HG03354 (cell line): ENCODE measurements around the gene OR56A3.
"Not testable (repeated sequence)": the region's sequence is repeated elsewhere in the genome, so short reads cannot be mapped to it uniquely, and the experiment has no call there.

Experiments used
- ATAC-seq: cut with Tn5 transposase; IDR thresholded peaks from one replicate; pipeline ENCODE4 v1.9.1; 2021; ENCODE audit warnings: mild to moderate bottlenecking; ENCODE audit not compliant: unreplicated experiment, poor library complexity, severe bottlenecking

Gene OR56A3, protein sequence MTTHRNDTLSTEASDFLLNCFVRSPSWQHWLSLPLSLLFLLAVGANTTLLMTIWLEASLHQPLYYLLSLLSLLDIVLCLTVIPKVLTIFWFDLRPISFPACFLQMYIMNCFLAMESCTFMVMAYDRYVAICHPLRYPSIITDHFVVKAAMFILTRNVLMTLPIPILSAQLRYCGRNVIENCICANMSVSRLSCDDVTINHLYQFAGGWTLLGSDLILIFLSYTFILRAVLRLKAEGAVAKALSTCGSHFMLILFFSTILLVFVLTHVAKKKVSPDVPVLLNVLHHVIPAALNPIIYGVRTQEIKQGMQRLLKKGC

DNA sequence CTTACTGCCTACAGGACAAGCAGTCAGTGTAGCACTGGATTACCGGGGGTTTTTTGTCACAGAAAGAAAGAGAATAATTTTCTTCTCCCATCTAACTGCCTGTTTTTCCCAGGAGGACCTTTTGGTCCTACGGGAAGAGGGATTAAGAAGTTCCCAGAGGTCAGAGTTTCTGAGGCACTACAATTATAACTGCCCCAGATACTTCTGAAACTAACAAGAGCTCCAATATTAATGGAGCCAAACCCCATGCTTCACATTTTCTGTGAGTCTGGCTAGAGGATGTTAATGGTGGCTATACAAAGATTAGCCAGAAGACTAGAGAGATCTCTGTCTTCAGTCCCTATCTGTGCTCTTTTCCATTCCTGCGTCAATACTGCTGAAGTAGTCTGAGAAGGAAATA is at the start of gene OR56A3:
OR56A3 (plus strand) TSS at position 301 of the 400 bp plus-strand sequence. CDS start 5,096 bp downstream, outside the sequence.
- no peak for ATAC-seq

DNA sequence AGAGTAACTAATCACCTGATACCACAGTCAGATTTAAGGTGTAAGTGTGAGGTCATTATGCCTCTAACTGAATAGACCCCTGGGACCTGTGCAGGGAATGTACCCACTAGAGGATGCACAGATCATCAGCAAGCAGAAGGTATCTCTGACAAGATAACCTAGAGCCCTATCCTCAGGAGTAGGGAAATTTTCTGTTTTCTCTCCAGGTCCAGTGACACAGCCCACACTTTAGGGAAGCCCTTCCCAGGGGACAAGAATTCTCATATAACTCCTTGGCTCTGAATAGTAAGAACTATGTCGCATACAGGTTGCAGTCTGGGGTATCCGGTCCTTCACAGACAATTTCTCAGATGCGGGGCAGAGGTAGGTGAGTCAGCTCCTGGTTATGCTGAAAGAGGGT is 49.1 kb upstream of the OR56A3 start, which contains the start of gene OR52E5:
OR52E5 (plus strand) TSS at position 301 of the 400 bp plus-strand sequence. CDS start 7,569 bp downstream, outside the sequence.
- ATAC-seq, result no peak

- ATAC-seq, result no peak
Measured at GRCh38 chr11:5899534-5899933, 42.5 kb upstream of the OR56A3 start.

DNA sequence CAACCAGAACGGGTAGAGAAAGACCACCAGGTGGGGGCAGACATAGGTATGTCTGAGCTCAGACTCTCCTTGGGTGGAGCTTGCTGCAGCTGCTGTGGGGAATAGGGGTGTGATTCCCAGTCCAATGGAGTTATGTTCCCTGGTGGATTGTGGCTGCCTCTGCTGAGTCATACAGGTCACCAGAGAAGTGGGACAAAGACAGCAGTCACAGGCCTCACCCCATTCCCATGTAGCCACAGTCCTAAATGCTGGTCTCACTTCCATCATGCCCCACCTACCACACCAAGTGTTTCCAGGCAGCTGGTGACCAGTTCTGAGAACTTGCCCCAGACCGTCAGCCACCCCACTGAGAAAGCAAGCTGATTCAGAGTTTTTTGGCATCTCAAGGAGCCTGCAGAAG is 31.5 kb upstream of the OR56A3 start:
- no peak for ATAC-seq

- peak; percentile 86 for ATAC-seq
Measured at GRCh38 chr11:5922749-5923426, 19.2 kb upstream of the OR56A3 start.

DNA sequence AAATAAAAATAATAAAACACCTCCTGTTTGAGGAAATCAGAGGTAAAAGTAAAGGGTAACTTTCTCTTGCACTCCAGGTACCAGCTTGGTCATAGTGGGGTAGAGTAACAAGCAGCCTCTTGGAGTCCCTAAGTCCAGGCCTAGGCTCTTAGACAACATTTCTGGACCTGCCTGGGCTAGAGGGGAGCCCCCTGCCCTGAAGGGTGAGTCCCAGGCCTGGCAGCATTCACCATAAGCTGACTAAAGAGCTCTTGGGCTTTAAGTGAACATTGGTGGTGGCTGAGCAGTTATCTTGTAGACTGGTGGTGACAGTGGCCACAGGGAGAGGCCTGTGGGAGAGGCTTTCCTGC is 18.6 kb upstream of the OR56A3 start:
- ATAC-seq, result peak; percentile 35

DNA sequence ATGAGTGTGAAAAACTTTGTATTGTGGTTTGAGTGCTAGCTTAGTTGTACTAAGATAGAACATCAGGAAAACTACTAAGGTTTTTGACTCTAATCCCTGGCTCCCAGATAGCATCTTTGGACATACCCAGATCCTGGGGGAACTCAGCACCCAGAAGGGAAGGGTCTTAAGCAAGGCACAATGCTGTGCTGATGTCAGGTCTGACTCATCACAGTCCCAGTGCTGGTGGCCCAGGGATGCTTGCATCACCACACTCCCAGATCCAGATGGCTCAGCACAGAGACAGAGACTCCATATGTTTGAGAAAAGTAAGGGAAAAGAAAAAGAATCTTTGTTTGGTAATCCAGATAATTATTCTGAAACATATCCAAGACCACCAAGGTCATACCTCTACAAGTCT is 18.3 kb upstream of the OR56A3 start:
- ATAC-seq, result no peak

DNA sequence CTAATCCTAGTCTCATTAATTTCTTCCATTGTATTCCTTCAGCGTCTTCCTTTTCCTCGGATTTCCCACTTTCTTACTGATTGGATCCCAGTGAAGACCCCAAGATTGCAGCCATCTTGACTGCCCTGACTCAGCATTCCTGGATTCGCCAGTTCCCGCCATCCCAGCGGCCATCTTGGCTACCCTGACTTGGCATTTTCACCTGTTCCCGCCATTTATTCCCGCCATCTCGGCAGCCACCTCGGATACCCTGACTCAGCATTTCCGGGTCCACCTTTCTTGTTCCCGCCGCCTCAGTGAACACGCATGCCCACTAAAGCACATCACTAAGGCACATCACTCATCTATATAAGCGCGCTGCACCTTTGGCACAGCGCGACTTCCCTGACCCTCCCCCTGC is 13.8 kb upstream of the OR56A3 start:
- no peak for ATAC-seq

DNA sequence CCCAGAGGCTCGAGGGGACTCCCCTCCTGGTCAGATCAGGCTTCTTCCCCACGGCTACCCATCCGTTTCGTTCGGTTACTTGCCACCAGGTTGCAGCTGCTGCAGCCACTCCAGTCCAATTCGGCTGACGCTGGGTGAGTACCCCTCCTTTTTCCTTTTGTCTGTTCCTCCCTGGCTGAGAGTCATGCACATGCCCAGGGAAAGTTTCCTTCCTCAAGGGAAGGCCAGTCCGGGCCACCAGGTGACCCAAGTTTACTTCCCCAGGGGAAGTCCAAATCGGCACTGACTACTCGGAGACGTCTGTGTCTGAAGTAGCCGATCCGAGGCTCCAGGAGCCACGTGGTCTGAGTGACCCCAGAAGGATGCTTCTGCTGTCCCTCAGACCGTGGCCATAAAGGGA is 13.2 kb upstream of the OR56A3 start:
- ATAC-seq, result no peak

DNA sequence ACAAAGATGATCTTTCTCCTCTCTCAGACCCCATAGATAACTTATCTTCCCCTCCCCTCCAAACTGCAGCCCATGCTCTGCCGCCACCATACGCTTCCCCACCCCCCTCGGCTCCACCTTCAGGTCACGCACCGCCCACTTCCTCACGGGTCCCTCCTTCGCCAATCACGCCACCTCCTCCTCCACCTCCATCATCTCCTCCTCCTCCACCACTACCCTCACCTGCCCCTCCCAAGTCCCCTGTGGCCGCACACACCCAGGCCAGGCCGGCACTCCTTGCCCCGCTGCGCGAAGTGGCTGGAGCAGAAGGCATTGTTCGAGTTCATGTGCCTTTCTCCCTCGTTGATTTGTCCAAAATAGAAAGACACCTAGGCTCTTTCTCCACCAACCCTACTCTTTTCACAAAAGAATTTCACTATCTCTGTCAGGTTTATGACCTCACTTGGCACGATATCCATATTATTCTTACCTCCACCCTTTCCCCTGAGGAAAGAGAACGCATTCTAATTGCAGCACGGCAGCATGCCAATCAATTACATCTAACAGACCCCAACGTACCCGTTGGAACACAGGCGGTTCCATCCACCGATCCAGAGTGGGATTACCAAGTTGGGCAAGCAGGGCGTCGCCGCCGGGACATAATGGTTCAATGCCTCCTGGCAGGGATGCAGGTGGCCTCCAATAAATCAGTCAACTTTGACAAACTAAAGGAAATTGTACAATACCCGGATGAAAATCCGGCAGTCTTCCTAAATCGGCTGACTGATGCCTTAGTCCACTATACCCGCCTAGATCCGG is 12.3 kb upstream of the OR56A3 start:
- ATAC-seq, result no peak

DNA sequence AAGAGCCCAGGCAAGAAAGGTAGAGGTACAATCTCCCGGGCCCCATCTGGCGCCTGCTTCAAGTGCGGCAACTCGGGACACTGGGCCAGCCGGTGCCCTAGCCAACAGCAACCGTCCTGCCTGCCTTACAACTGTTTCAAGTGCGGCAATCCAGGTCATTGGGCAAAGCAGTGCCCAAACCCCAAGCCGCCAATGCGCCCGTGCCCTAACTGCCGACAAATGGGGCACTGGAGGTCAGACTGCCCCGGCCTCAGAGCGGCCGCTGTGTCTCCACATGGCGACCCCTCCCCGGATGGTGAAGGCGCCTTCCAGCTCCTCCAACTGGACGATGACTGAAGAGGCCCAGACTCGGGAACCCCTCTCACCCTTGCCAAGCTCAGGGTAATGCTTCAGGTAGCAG is 11.4 kb upstream of the OR56A3 start:
- no peak for ATAC-seq

GRCh38 chr11:5931061-5931460 is 11.0 kb upstream of the OR56A3 start:
- ATAC-seq, result no peak

- no peak for ATAC-seq
Measured at GRCh38 chr11:5932671-5933070, 9.4 kb upstream of the OR56A3 start.

DNA sequence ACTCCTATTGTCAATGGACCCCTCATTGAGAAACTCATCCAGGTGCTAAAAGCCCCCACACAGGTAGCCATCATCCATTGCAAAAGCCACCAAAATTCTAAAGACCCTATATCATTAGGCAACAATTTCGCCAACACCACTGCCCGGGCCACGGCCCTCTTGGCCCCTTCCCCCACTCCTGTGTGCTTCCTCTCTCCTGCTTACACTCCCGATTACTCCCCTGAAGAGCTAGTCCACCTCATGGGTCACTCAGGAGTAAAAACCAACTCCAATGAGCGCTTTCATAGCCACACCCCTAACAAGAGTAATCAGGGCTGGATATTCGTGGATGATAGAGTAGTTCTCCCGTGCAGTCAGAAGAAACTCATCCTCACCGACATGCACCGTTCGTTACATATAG is 8.9 kb upstream of the OR56A3 start:
- no peak for ATAC-seq

DNA sequence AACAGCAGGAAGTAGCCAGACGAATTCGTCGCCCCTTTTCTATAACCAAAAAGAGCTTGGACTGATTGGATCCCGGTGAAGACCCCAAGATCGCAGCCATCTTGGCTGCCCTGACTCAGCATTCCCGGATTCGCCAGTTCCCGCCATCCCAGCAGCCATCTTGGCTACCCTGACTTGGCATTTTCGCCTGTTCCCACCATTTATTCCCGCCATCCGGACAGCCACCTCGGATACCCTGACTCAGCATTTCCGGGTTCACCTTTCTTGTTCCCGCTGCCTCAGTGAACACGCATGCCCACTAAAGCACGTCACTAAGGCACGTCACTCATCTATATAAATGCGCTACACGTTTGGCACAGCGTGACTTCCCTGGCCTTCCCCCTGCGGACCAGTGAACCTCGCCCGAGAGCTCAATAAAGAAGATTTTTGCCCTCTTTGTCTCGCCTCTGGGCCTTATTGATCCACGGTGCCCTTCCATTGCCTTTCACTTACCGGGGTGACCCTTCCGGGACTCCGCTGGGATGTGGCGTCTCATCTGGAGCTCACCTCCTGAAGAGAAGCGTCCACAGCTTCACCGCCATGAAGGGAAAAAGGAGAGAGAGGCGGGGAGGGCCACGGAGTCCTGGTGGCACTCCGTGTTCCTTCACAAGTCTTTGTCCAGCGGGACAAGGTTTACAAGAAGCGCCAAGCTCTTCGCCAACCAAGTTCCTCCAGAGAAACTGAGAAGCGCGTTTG is 4.0 kb upstream of the OR56A3 start:
- ATAC-seq, result no peak

GRCh38 chr11:5938603-5938965 is 3.5 kb upstream of the OR56A3 start:
- no peak for ATAC-seq

GRCh38 chr11:5940748-5941147 is 1.3 kb upstream of the OR56A3 start:
- no peak for ATAC-seq

DNA sequence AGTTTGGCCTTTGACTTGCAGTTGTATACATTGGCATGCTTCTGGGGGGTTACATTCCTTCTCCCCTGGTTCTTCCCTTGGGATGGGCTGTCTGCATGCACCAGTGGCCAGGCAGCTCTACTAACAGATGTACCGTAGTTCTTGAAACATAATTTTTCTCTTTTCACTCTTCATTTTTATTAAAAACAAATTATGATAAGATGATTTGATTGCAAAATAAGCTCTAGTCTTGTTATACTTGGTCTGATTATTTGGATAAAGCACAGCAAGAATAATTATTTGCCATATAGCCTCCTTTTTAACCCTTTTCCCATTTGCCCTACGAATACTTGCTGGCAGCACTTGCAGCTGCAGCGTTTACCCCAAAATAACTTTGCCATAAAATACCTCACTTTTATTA is 13.5 kb downstream of the OR56A3 start:
- no peak for ATAC-seq

- ATAC-seq, result not testable (repeated sequence)
Measured at GRCh38 chr11:5960704-5961320, 18.8 kb downstream of the OR56A3 start.

GRCh38 chr11:5966958-5967357 is 24.9 kb downstream of the OR56A3 start:
- no peak for ATAC-seq
